Neural progenitor cell (in vitro differentiated cells): ENCODE results near the gene ZSCAN10. TPM values are rescaled to one million over a fixed set of nuclear protein-coding genes. Genes with fewer than 3 reads are reported as not detected.

Source experiments
- DNase-seq: peaks from one replicate; pipeline ENCODE4 v3.0.0-alpha.2; 2016; ENCODE audit warnings: low spot score
- H2AFZ ChIP-seq: fragments of 200-600 bp; sonication (generic); replicated peaks from 2 replicates; pipeline ENCODE4 v1.6.1; 2016; ENCODE audit warnings: antibody characterized with exemption
- H3F3A ChIP-seq: fragments of 200-600 bp; sonication (generic); 2 replicates; pipeline ENCODE4 v1.6.1; 2016; ENCODE audit warnings: antibody characterized with exemption, low read depth
- H3K27ac ChIP-seq: fragments of 200-600 bp; sonication (generic); 2 replicates; pipeline ENCODE4 v1.5.1; 2016; ENCODE audit warnings: mild to moderate bottlenecking
- H3K27me3 ChIP-seq: fragments of 200-600 bp; sonication (generic); 2 replicates; pipeline ENCODE4 v1.6.1; 2016; ENCODE audit warnings: mild to moderate bottlenecking, moderate library complexity
- H3K36me3 ChIP-seq: fragments of 200-600 bp; sonication (generic); 2 replicates; pipeline ENCODE4 v1.5.1; 2016
- H3K4me1 ChIP-seq: fragments of 200-600 bp; sonication (generic); 2 replicates; pipeline ENCODE4 v1.6.1; 2016; ENCODE audit warnings: mixed run types
- H3K4me2 ChIP-seq: fragments of 200-600 bp; sonication (generic); 2 replicates; pipeline ENCODE4 v1.6.1; 2016
- H3K4me3 ChIP-seq: fragments of 200-600 bp; sonication (generic); 2 replicates; pipeline ENCODE4 v1.5.1; 2016
- H3K79me2 ChIP-seq: fragments of 200-600 bp; sonication (generic); 2 replicates; pipeline ENCODE4 v1.6.1; 2016; ENCODE audit warnings: low read depth
- H3K9ac ChIP-seq: fragments of 200-600 bp; sonication (generic); 2 replicates; pipeline ENCODE4 v1.6.1; 2016
- H3K9me3 ChIP-seq: fragments of 200-600 bp; sonication (generic); 2 replicates; pipeline ENCODE4 v1.5.1; 2016; ENCODE audit warnings: low read depth
- H4K20me1 ChIP-seq: fragments of 200-600 bp; sonication (generic); 2 replicates; pipeline ENCODE4 v1.6.1; 2016; ENCODE audit warnings: low read depth
- H3K27ac Mint-ChIP-seq: 3 replicates; pipeline ENCODE4 v1.8.0; 2021; ENCODE audit warnings: mixed read lengths
- H3K27me3 Mint-ChIP-seq: 2 replicates; pipeline ENCODE4 v1.8.0; 2022; ENCODE audit warnings: low read depth, mild to moderate bottlenecking, inconsistent platforms, moderate library complexity, mixed read lengths; ENCODE audit not compliant: insufficient read depth
- H3K36me3 Mint-ChIP-seq: 3 replicates; pipeline ENCODE4 v1.8.0; 2021; ENCODE audit warnings: mixed read lengths
- H3K4me1 Mint-ChIP-seq: 3 replicates; pipeline ENCODE4 v1.8.0; 2021; ENCODE audit warnings: mixed read lengths
- H3K4me3 Mint-ChIP-seq: 3 replicates; pipeline ENCODE4 v1.8.0; 2021; ENCODE audit warnings: mild to moderate bottlenecking, moderate library complexity, mixed read lengths
- H3K9me3 Mint-ChIP-seq: 3 replicates; pipeline ENCODE4 v1.8.0; 2020; ENCODE audit warnings: mixed read lengths
- CTCF ChIP-seq: fragments of 200-600 bp; sonication (generic); IDR thresholded peaks from 2 replicates; pipeline ENCODE4 v1.5.1; 2017; ENCODE audit warnings: antibody characterized with exemption, mild to moderate bottlenecking
- EZH2 ChIP-seq: fragments of 200-600 bp; sonication (generic); IDR thresholded peaks from 2 replicates; pipeline ENCODE4 v1.6.1; 2017; ENCODE audit warnings: antibody characterized with exemption, mild to moderate bottlenecking, moderate library complexity
- EZH2phosphoT487 ChIP-seq: fragments of 200-600 bp; sonication (generic); IDR thresholded peaks from 2 replicates; pipeline ENCODE4 v1.6.1; 2017; ENCODE audit warnings: antibody characterized with exemption
- total RNA-seq: library from RNA; depleted of rRNA; stranded (reverse); fragments of >200 nt; gene quantifications from 2 replicates; pipeline ENCODE4 v1.2.3, GENCODE V29; 2015; ENCODE audit warnings: low replicate concordance

Gene ZSCAN10
- total RNA-seq, 1 donor from 2014 or later: 5.4 TPM

DNA sequence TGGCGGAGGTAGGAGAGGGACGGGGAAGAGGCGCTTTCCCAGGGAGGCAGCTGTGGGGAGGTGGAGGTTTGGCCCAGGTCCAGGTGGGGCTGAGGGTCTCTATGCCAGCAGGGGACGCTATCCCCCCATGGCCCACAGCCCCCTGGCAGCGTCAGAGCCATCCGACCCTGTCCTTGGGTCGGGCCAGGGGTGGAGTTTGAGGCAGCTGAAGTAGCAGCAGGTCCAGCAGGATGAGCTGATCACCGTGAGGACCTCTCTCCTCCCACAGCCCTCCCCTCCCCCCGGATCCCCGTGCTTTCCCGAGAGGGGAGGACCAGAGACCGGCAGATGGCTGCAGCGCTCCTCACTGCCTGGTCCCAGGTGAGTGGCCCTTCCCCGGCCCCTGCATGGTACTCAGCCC lies 16.5 kb upstream of the ZSCAN10 start:
- Histone ChIP-seq H3K27ac (no peak overlapping the region), H3K9ac (no peak overlapping the region), H3K79me2 (peaks cover 23% of the 10 kb centered on the region), H3K4me1 (peaks cover 14% of the 10 kb centered on the region), H4K20me1 (no peaks in the 10 kb centered on the region), H3K36me3 (no peaks in the 10 kb centered on the region), H3K4me2 (no peak overlapping the region), H2AFZ (no peak overlapping the region), H3K4me3 (no peak overlapping the region), H3K9me3 (no peaks in the 10 kb centered on the region), H3K27me3 (no peaks in the 10 kb centered on the region), H3F3A (no peaks in the 10 kb centered on the region)
- H3K4me1 Mint-ChIP-seq: peaks cover 25% of the 10 kb centered on the region
- no peaks in the 10 kb centered on the region for H3K27me3 Mint-ChIP-seq
- DNase-seq: no peak
- no peak overlapping the region for H3K27ac Mint-ChIP-seq
- H3K9me3 Mint-ChIP-seq: no peaks in the 10 kb centered on the region
- peaks cover 4% of the 10 kb centered on the region for H3K36me3 Mint-ChIP-seq
- no peak for TF ChIP-seq EZH2
- peak; percentile 13 for TF ChIP-seq CTCF
- TF ChIP-seq EZH2phosphoT487: no peak
- H3K4me3 Mint-ChIP-seq: no peak overlapping the region

DNA sequence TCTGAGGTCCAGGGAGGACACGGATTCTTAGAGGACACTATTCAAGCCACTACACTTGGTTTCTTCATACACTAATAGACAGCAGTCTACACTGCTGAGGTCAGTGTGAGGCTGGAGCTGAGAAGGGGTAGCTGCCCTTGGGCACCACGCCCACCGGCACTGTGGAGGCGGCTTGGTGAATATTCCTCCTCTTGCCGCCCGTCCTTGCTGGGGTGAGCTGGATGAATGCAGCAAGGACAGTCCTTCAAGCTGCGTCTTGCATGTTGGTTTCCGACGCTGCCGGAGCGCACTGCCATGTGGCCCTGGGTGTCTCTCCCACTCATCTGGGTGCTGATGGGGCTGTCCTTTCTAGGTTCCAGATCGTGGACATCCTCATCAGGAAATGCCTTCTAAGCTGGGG lies 15.9 kb upstream of the ZSCAN10 start:
- Histone ChIP-seq H3K4me2 (no peak overlapping the region), H3K4me3 (no peak overlapping the region), H4K20me1 (no peaks in the 10 kb centered on the region), H2AFZ (no peak overlapping the region), H3K79me2 (peaks cover 23% of the 10 kb centered on the region), H3F3A (no peaks in the 10 kb centered on the region), H3K4me1 (peaks cover 14% of the 10 kb centered on the region), H3K27ac (no peak overlapping the region), H3K9me3 (no peaks in the 10 kb centered on the region), H3K27me3 (no peaks in the 10 kb centered on the region), H3K9ac (no peak overlapping the region), H3K36me3 (no peaks in the 10 kb centered on the region)
- TF ChIP-seq EZH2phosphoT487 (no peak), CTCF (no peak), EZH2 (no peak)
- Mint-ChIP-seq H3K36me3 (peaks cover 4% of the 10 kb centered on the region), H3K27me3 (no peaks in the 10 kb centered on the region), H3K27ac (no peak overlapping the region), H3K4me1 (peaks cover 25% of the 10 kb centered on the region), H3K4me3 (peak overlapping the region; percentile 71), H3K9me3 (no peaks in the 10 kb centered on the region)
- DNase-seq: no peak

GRCh38 chr16:3113765-3114479 lies 14.8 kb upstream of the ZSCAN10 start:
- no peak for TF ChIP-seq CTCF
- no peak for TF ChIP-seq EZH2
- TF ChIP-seq EZH2phosphoT487: no peak
- Mint-ChIP-seq H3K4me3 (peak overlapping the region; percentile 92), H3K27me3 (no peaks in the 10 kb centered on the region), H3K27ac (no peak overlapping the region), H3K9me3 (no peaks in the 10 kb centered on the region), H3K4me1 (peaks cover 27% of the 10 kb centered on the region), H3K36me3 (peaks cover 2% of the 10 kb centered on the region)
- H4K20me1 ChIP-seq: no peaks in the 10 kb centered on the region
- peak overlapping the region; percentile 89 for H3K9ac ChIP-seq
- H3K36me3 ChIP-seq: no peaks in the 10 kb centered on the region
- no peaks in the 10 kb centered on the region for H3K9me3 ChIP-seq
- H3K79me2 ChIP-seq: peaks cover 23% of the 10 kb centered on the region
- H3K27me3 ChIP-seq: no peaks in the 10 kb centered on the region
- H3K4me1 ChIP-seq: peaks cover 14% of the 10 kb centered on the region
- no peak overlapping the region for H2AFZ ChIP-seq
- DNase-seq: no peak
- no peaks in the 10 kb centered on the region for H3F3A ChIP-seq
- H3K4me2 ChIP-seq: peak overlapping the region; percentile 87
- peak overlapping the region; percentile 96 for H3K4me3 ChIP-seq
- H3K27ac ChIP-seq: no peak overlapping the region
